Measurements from ENCODE around the gene DYRK4.
A peak's percentile ranks its signal among the peaks of the same experiment; 100 is the strongest.

The DYRK4 gene

GRCh38 chr12:4567073-4567881 is 5.3 kb downstream of the DYRK4 start:
- H4K5ac ChIP-seq (ENCODE audit: low read length): no peak overlapping the region
- no peak for DNase-seq
- no CpG with 5 or more reads among the region's 3 CpGs for WGBS (ENCODE audit: extremely low coverage, insufficient coverage, low lambda C conversion rate)

DNA sequence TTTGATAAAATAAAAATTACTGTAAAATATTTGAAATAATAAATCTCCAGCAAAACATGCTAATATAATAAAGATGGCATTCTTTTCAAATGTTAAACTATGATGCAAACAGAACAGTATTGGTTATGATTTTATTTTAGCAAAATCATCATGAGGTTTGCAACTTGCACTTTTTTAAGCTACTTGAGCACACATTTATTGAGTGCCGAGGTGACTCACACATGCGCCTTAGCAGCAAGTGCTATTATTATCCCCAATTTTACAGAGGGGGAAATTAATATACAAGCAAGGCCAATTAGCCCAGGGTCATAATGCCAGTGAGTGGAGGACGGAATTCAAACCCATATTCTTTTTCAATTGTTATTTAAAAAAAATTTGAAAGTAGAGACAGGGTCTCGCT is 7.3 kb downstream of the DYRK4 start:
- no peak for DNase-seq
- H4K5ac ChIP-seq (ENCODE audit: low read length): no peak overlapping the region
- H3K4me3 ChIP-seq (ENCODE audit: low read length): no peak overlapping the region
- no peak overlapping the region for H2BK15ac ChIP-seq (replicated peaks; ENCODE audit: low read depth)
- H2BK120ac ChIP-seq (ENCODE audit: low read depth, low read length): no peak overlapping the region
- no peak overlapping the region for H2AK5ac ChIP-seq (ENCODE audit: low read length)
- no peak overlapping the region for H3K18ac ChIP-seq (ENCODE audit: low read length)
- H3K36me3 ChIP-seq (ENCODE audit: control insufficient read depth, insufficient read depth, low read length): no peaks in the 10 kb centered on the region
- H3K56ac ChIP-seq (ENCODE audit: low read length): no peak overlapping the region
- no peaks in the 10 kb centered on the region for H3K4me1 ChIP-seq (ENCODE audit: control insufficient read depth, low read depth, low read length)
- H3K23ac ChIP-seq (ENCODE audit: low read length): no peak overlapping the region
- no peak overlapping the region for H3K4ac ChIP-seq (ENCODE audit: low read depth, low read length)
- no peaks in the 10 kb centered on the region for H3K79me1 ChIP-seq (ENCODE audit: low read length)
- H3K27ac ChIP-seq (ENCODE audit: low read depth, low read length): no peak overlapping the region
- no CpG with 5 or more reads among the region's 4 CpGs for WGBS (ENCODE audit: extremely low coverage, insufficient coverage, low lambda C conversion rate)
- no peak overlapping the region for H3K9ac ChIP-seq (ENCODE audit: low read length)
- no peak overlapping the region for H2BK5ac ChIP-seq (ENCODE audit: low read length)
- H3K27me3 ChIP-seq (ENCODE audit: insufficient read depth, low read length, poor library complexity): no peaks in the 10 kb centered on the region
- no peak overlapping the region for H3K4me2 ChIP-seq (ENCODE audit: low read length)
- no peak overlapping the region for H4K8ac ChIP-seq (ENCODE audit: low read depth, low read length)
- H3K79me2 ChIP-seq (ENCODE audit: control insufficient read depth, insufficient read depth, low read length): no peaks in the 10 kb centered on the region

More at GRCh38 chr12:4567073-4567881, 5.3 kb downstream of the DYRK4 start:
- Histone ChIP-seq H3K79me1 (ENCODE audit: low read length) (no peaks in the 10 kb centered on the region), H3K4me2 (ENCODE audit: low read length) (no peak overlapping the region), H3K27ac (ENCODE audit: low read depth, low read length) (no peak overlapping the region), H2BK120ac (ENCODE audit: low read depth, low read length) (no peak overlapping the region), H3K9ac (ENCODE audit: low read length) (no peak overlapping the region), H3K4ac (ENCODE audit: low read depth, low read length) (no peak overlapping the region), H3K36me3 (ENCODE audit: control insufficient read depth, insufficient read depth, low read length) (no peaks in the 10 kb centered on the region), H2BK15ac (replicated peaks; ENCODE audit: low read depth) (no peak overlapping the region), H2BK5ac (ENCODE audit: low read length) (no peak overlapping the region), H3K4me3 (ENCODE audit: low read length) (no peak overlapping the region), H3K27me3 (ENCODE audit: insufficient read depth, low read length, poor library complexity) (no peaks in the 10 kb centered on the region), H3K4me1 (ENCODE audit: control insufficient read depth, low read depth, low read length) (no peaks in the 10 kb centered on the region), H3K23ac (ENCODE audit: low read length) (no peak overlapping the region), H3K79me2 (ENCODE audit: control insufficient read depth, insufficient read depth, low read length) (no peaks in the 10 kb centered on the region), H2AK5ac (ENCODE audit: low read length) (no peak overlapping the region), H3K18ac (ENCODE audit: low read length) (no peak overlapping the region), H3K56ac (ENCODE audit: low read length) (no peak overlapping the region), H4K8ac (ENCODE audit: low read depth, low read length) (no peak overlapping the region)

- H3K9ac ChIP-seq (ENCODE audit: low read length): no peak overlapping the region
- H3K4ac ChIP-seq (ENCODE audit: low read depth, low read length): no peak overlapping the region
- no peak overlapping the region for H3K56ac ChIP-seq (ENCODE audit: low read length)
- DNase-seq: no peak
- no peak overlapping the region for H3K4me3 ChIP-seq (ENCODE audit: low read length)
- no peak overlapping the region for H4K8ac ChIP-seq (ENCODE audit: low read depth, low read length)
- H3K23ac ChIP-seq (ENCODE audit: low read length): no peak overlapping the region
- WGBS (ENCODE audit: extremely low coverage, insufficient coverage, low lambda C conversion rate): no CpG with 5 or more reads among the region's 7 CpGs
- H2BK15ac ChIP-seq (replicated peaks; ENCODE audit: low read depth): no peak overlapping the region
- no peak overlapping the region for H3K4me2 ChIP-seq (ENCODE audit: low read length)
- no peaks in the 10 kb centered on the region for H3K79me1 ChIP-seq (ENCODE audit: low read length)
- H3K18ac ChIP-seq (ENCODE audit: low read length): no peak overlapping the region
- no peak overlapping the region for H2AK5ac ChIP-seq (ENCODE audit: low read length)
- H2BK120ac ChIP-seq (ENCODE audit: low read depth, low read length): no peak overlapping the region
- no peaks in the 10 kb centered on the region for H3K27me3 ChIP-seq (ENCODE audit: insufficient read depth, low read length, poor library complexity)
- no peaks in the 10 kb centered on the region for H3K79me2 ChIP-seq (ENCODE audit: control insufficient read depth, insufficient read depth, low read length)
- H3K27ac ChIP-seq (ENCODE audit: low read depth, low read length): no peak overlapping the region
- H3K36me3 ChIP-seq (ENCODE audit: control insufficient read depth, insufficient read depth, low read length): no peaks in the 10 kb centered on the region
- no peaks in the 10 kb centered on the region for H3K4me1 ChIP-seq (ENCODE audit: control insufficient read depth, low read depth, low read length)
- H4K5ac ChIP-seq (ENCODE audit: low read length): no peak overlapping the region
- H2BK5ac ChIP-seq (ENCODE audit: low read length): no peak overlapping the region
Measured at GRCh38 chr12:4572680-4573079, 10.7 kb downstream of the DYRK4 start.

GRCh38 chr12:4579305-4580102 is 17.5 kb downstream of the DYRK4 start:
- peak; percentile 46 for DNase-seq
- Histone ChIP-seq H3K4ac (ENCODE audit: low read depth, low read length) (no peak overlapping the region), H3K56ac (ENCODE audit: low read length) (no peak overlapping the region), H3K4me1 (ENCODE audit: control insufficient read depth, low read depth, low read length) (no peaks in the 10 kb centered on the region), H4K8ac (ENCODE audit: low read depth, low read length) (no peak overlapping the region), H3K4me2 (ENCODE audit: low read length) (no peak overlapping the region), H3K79me1 (ENCODE audit: low read length) (no peaks in the 10 kb centered on the region), H3K79me2 (ENCODE audit: control insufficient read depth, insufficient read depth, low read length) (no peaks in the 10 kb centered on the region), H3K36me3 (ENCODE audit: control insufficient read depth, insufficient read depth, low read length) (no peaks in the 10 kb centered on the region), H2AK5ac (ENCODE audit: low read length) (no peak overlapping the region), H3K23ac (ENCODE audit: low read length) (no peak overlapping the region), H3K27me3 (ENCODE audit: insufficient read depth, low read length, poor library complexity) (no peaks in the 10 kb centered on the region), H3K27ac (ENCODE audit: low read depth, low read length) (no peak overlapping the region), H3K9ac (ENCODE audit: low read length) (no peak overlapping the region), H2BK5ac (ENCODE audit: low read length) (no peak overlapping the region), H3K18ac (ENCODE audit: low read length) (no peak overlapping the region), H2BK15ac (replicated peaks; ENCODE audit: low read depth) (no peak overlapping the region), H4K5ac (ENCODE audit: low read length) (no peak overlapping the region), H3K4me3 (ENCODE audit: low read length) (no peak overlapping the region), H2BK120ac (ENCODE audit: low read depth, low read length) (no peak overlapping the region)
- WGBS (ENCODE audit: extremely low coverage, insufficient coverage, low lambda C conversion rate): no CpG with 5 or more reads among the region's 8 CpGs

DNA sequence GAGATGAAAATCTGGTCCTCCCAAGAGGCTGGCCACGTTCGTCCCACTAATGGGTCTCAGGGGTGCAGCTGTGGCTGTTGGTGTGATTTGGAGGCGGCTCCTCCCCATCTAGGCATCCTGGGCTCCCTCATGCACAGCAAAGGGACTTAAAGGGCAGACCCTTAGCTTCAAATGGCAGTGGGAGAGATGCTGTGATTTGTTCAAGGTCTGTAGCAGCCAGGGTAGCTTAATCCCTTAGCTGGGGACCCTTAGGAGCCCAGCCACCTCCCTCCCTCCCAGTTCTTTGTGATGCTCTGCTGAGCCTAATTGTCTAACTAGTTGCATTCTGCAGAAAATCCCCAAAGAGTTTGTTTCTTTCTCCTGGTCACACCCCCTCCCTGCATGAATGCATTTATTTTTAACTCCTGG is 18.3 kb downstream of the DYRK4 start:
- H3K56ac ChIP-seq (ENCODE audit: low read length): no peak overlapping the region
- no peak overlapping the region for H3K4me3 ChIP-seq (ENCODE audit: low read length)
- no peak overlapping the region for H2BK15ac ChIP-seq (replicated peaks; ENCODE audit: low read depth)
- H3K23ac ChIP-seq (ENCODE audit: low read length): no peak overlapping the region
- H2BK120ac ChIP-seq (ENCODE audit: low read depth, low read length): no peak overlapping the region
- H2BK5ac ChIP-seq (ENCODE audit: low read length): no peak overlapping the region
- DNase-seq: no peak
- H3K27me3 ChIP-seq (ENCODE audit: insufficient read depth, low read length, poor library complexity): no peaks in the 10 kb centered on the region
- H3K79me1 ChIP-seq (ENCODE audit: low read length): no peaks in the 10 kb centered on the region
- no peaks in the 10 kb centered on the region for H3K4me1 ChIP-seq (ENCODE audit: control insufficient read depth, low read depth, low read length)
- H4K5ac ChIP-seq (ENCODE audit: low read length): no peak overlapping the region
- no peak overlapping the region for H3K4me2 ChIP-seq (ENCODE audit: low read length)
- no peaks in the 10 kb centered on the region for H3K79me2 ChIP-seq (ENCODE audit: control insufficient read depth, insufficient read depth, low read length)
- H3K9ac ChIP-seq (ENCODE audit: low read length): no peak overlapping the region
- H3K4ac ChIP-seq (ENCODE audit: low read depth, low read length): no peak overlapping the region
- H2AK5ac ChIP-seq (ENCODE audit: low read length): no peak overlapping the region
- no peak overlapping the region for H3K18ac ChIP-seq (ENCODE audit: low read length)
- H3K27ac ChIP-seq (ENCODE audit: low read depth, low read length): no peak overlapping the region
- WGBS (ENCODE audit: extremely low coverage, insufficient coverage, low lambda C conversion rate): no CpG with 5 or more reads among the region's 3 CpGs
- H3K36me3 ChIP-seq (ENCODE audit: control insufficient read depth, insufficient read depth, low read length): no peaks in the 10 kb centered on the region
- no peak overlapping the region for H4K8ac ChIP-seq (ENCODE audit: low read depth, low read length)

Measured in mesendoderm (in vitro differentiated cells).